Panc1 (cell line): ENCODE measurements around the gene AADAT. TPM values are rescaled to one million over a fixed set of nuclear protein-coding genes. Genes with fewer than 3 reads are reported as not detected.

Experiments
- ATAC-seq: fragments of 200-7000 bp; cut with Tn5 transposase; 2 replicates; pipeline ENCODE4 v1.9.1; 2020; ENCODE audit warnings: mild to moderate bottlenecking, moderate library complexity
- BruUV-seq: library from RNA; stranded (reverse); fragments of 400-500 nt; replicated peaks from 2 replicates; lab custom pipeline; 2021; lab: Mats Ljungman, UMichigan
- CTCF ChIA-PET: fragments of 300-600 bp; sonication (Branson Sonifier 250); formaldehyde crosslinking; loops from one replicate; lab custom pipeline; 2022; ENCODE audit warnings: antibody characterized with exemption; lab: Charles Lee
- POLR2A ChIA-PET: fragments of 300-600 bp; sonication (Branson Sonifier 250); formaldehyde crosslinking; loops from one replicate; lab custom pipeline; 2022; ENCODE audit warnings: antibody characterized with exemption; lab: Charles Lee
- DNase-seq: peaks from one replicate; pipeline ENCODE4 v3.0.0-alpha.2; 2010; ENCODE audit warnings: low read depth, low spot score
- H3K27ac ChIP-seq: 2 replicates; pipeline ENCODE4 v1.5.1; 2011; ENCODE audit warnings: mild to moderate bottlenecking, low read length, inconsistent platforms
- H3K27me3 ChIP-seq: fragments of 200-500 bp; sonication (Bioruptor generic); 2 replicates; pipeline ENCODE4 v1.6.0; 2014; ENCODE audit warnings: low read length, inconsistent platforms; ENCODE audit not compliant: control insufficient read depth, insufficient read depth
- H3K36me3 ChIP-seq: fragments of 200-500 bp; sonication (Bioruptor generic); 2 replicates; pipeline ENCODE4 v1.5.1; 2014; ENCODE audit warnings: inconsistent platforms, mild to moderate bottlenecking, low read length, moderate library complexity; ENCODE audit not compliant: control insufficient read depth, insufficient read depth
- H3K4me1 ChIP-seq: 2 replicates; pipeline ENCODE4 v1.5.1; 2011; ENCODE audit warnings: inconsistent platforms, mild to moderate bottlenecking, low read length, moderate library complexity; ENCODE audit not compliant: control insufficient read depth, insufficient read depth
- H3K4me3 ChIP-seq, 2 experiments: 2 replicates each; pipeline ENCODE4 v1.5.1; 2011 to 2012; ENCODE audit warnings: low read depth in 2 of 2, low read length in 2 of 2, mild to moderate bottlenecking in 2 of 2, inconsistent platforms in 1 of 2, moderate library complexity in 1 of 2
- H3K9me3 ChIP-seq: fragments of 200-500 bp; sonication (Bioruptor generic); 2 replicates; pipeline ENCODE4 v1.5.1; 2014; ENCODE audit warnings: low read depth, mild to moderate bottlenecking, inconsistent platforms, low read length, moderate library complexity; ENCODE audit not compliant: control insufficient read depth, insufficient read depth
- CTCF ChIP-seq: fragments of 450-650 bp; IDR thresholded peaks from 2 replicates; pipeline ENCODE4 v1.5.1; 2017; ENCODE audit warnings: mild to moderate bottlenecking
- POLR2AphosphoS5 ChIP-seq: IDR thresholded peaks from 2 replicates; pipeline ENCODE4 v1.6.1; 2012; ENCODE audit warnings: mild to moderate bottlenecking, low read depth, low read length, moderate library complexity
- REST ChIP-seq, 2 experiments: IDR thresholded peaks; 2 replicates each; pipeline ENCODE4 v1.6.1; 2011 to 2012; ENCODE audit warnings: low read depth in 2 of 2, control low read depth in 1 of 2, low read length in 1 of 2, mild to moderate bottlenecking in 1 of 2, moderate library complexity in 1 of 2; ENCODE audit not compliant: insufficient read depth in 1 of 2
- SIN3A ChIP-seq: IDR thresholded peaks from 2 replicates; pipeline ENCODE4 v1.6.1; 2012; ENCODE audit warnings: low read depth, mild to moderate bottlenecking, low read length, moderate library complexity, borderline replicate concordance; ENCODE audit not compliant: insufficient read depth
- TCF7L2 ChIP-seq: IDR thresholded peaks from 2 replicates; pipeline ENCODE4 v1.6.1; 2011; ENCODE audit warnings: mild to moderate bottlenecking, low read depth, low read length, inconsistent platforms
- in situ Hi-C: cut with HindIII; loops from 2 replicates; pipeline ENCODE4 v1.10.0; 2016; ENCODE audit warnings: low sequenced_read_pairs, low pct_unique_long_range_greater_than_20kb
- intact Hi-C: fragments of 100-400 bp; cut with micrococcal nuclease; formaldehyde crosslinking; loops from one replicate; pipeline ENCODE4 v1.10.0; 2022; ENCODE audit not compliant: unreplicated experiment
- total RNA-seq: library from RNA; stranded (reverse); gene quantifications from one replicate; pipeline ENCODE4 v1.2.1, GENCODE V29; 2021; ENCODE audit not compliant: unreplicated experiment

Gene AADAT
- total RNA-seq, 1 experiment from 2014 or later = 2.8 TPM

GRCh38 chr4:170059421-170059820 is 30.3 kb downstream of the AADAT start:
- no peaks in the 10 kb centered on the region for H3K9me3 ChIP-seq
- no TSS peak for BruUV-seq
- DNase-seq (no peak), ATAC-seq (no peak)
- no peak for TF ChIP-seq REST (IDR thresholded peaks at IDR 0.05; ENCODE audit: insufficient read depth in 1 of 2, low read depth in 2 of 2, low read length in 1 of 2)
- TF ChIP-seq TCF7L2 = no peak
- TF ChIP-seq POLR2AphosphoS5 = no peak
- no peak for TF ChIP-seq CTCF
- TF ChIP-seq SIN3A = no peak
- H3K4me1 ChIP-seq = no peaks in the 10 kb centered on the region
- in situ Hi-C loops (no loop called here), intact Hi-C loops (no loop called here)
- no peak overlapping the region for H3K4me3 ChIP-seq
- CTCF ChIA-PET = no interaction called here
- no peaks in the 10 kb centered on the region for H3K27me3 ChIP-seq
- no peak overlapping the region for H3K27ac ChIP-seq
- POLR2A ChIA-PET = no interaction called here
- H3K36me3 ChIP-seq = no peaks in the 10 kb centered on the region

GRCh38 chr4:170058826-170059225 is 30.9 kb downstream of the AADAT start:
- in situ Hi-C loops (no loop called here), intact Hi-C loops (no loop called here)
- ATAC-seq = no peak
- ChIA-PET CTCF (no interaction called here), POLR2A (no interaction called here)
- no peaks in the 10 kb centered on the region for H3K36me3 ChIP-seq
- H3K4me3 ChIP-seq = no peak overlapping the region
- no peaks in the 10 kb centered on the region for H3K27me3 ChIP-seq
- H3K9me3 ChIP-seq = no peaks in the 10 kb centered on the region
- H3K27ac ChIP-seq = no peak overlapping the region
- no peak for DNase-seq
- BruUV-seq = no TSS peak
- H3K4me1 ChIP-seq = no peaks in the 10 kb centered on the region
- TF ChIP-seq POLR2AphosphoS5 (no peak), CTCF (no peak), REST (IDR thresholded peaks at IDR 0.05; ENCODE audit: insufficient read depth in 1 of 2, low read depth in 2 of 2, low read length in 1 of 2) (no peak), TCF7L2 (no peak), SIN3A (no peak)
